ENCODE data around the gene TM9SF2. TPM values are rescaled to one million over a fixed set of nuclear protein-coding genes. Genes with fewer than 3 reads are reported as not detected.

Gene TM9SF2
- polyA plus RNA-seq, 2 of the 4 experiments (the other 2 are of a cell fraction) = 58.8 to 114 TPM

DNA sequence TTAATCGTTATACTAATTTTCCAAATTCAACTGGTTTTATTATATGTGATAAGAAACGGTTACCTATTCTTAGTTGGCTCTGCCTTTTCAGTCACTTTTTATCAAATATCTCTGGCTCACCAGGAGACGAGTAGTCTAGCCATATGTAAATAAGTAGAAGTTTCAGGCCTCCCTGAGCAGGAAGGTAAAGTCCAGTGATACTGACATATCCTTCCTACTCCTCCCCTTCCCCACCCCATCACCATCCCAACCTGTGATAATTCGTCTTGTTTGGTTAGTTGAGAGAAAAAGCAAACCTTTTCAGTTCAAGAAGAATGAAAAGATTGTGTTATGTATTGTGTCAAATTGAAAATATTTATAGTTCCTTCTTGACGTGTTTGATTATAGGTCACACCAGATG is 53.9 kb downstream of the TM9SF2 start:
- H3K4me2 ChIP-seq = no peak overlapping the region
- H3K9me3 ChIP-seq = no peaks in the 10 kb centered on the region
- CTCF ChIA-PET = no interaction called here
- no peak overlapping the region for H3K4me3 ChIP-seq
- TF ChIP-seq, protein P1, sequence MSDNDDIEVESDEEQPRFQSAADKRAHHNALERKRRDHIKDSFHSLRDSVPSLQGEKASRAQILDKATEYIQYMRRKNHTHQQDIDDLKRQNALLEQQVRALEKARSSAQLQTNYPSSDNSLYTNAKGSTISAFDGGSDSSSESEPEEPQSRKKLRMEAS (IDR thresholded peaks at IDR 0.05) = no peak
- TF ChIP-seq, protein P2, sequence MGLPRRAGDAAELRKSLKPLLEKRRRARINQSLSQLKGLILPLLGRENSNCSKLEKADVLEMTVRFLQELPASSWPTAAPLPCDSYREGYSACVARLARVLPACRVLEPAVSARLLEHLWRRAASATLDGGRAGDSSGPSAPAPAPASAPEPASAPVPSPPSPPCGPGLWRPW (IDR thresholded peaks at IDR 0.05) = no peak
- TF ChIP-seq SREBF2 (IDR thresholded peaks at IDR 0.05) (no peak), HEYL (CRISPR knock-in tag; IDR thresholded peaks at IDR 0.05) (no peak), MYC (IDR thresholded peaks at IDR 0.05; ENCODE audit: borderline replicate concordance, low read length) (no peak), JUN (IDR thresholded peaks at IDR 0.05) (no peak), FOSL2 (IDR thresholded peaks at IDR 0.05) (no peak), FOSL2 (CRISPR knock-in tag; IDR thresholded peaks at IDR 0.05) (no peak), RARB (CRISPR knock-in tag; IDR thresholded peaks at IDR 0.05) (no peak), GATA3 (IDR thresholded peaks at IDR 0.05; ENCODE audit: borderline replicate concordance) (no peak), KDM1A (IDR thresholded peaks at IDR 0.05; ENCODE audit: low read depth) (no peak), FOXS1 (CRISPR knock-in tag; IDR thresholded peaks at IDR 0.05) (no peak), POLR2AphosphoS2 (conservative IDR thresholded peaks at IDR 0.05; ENCODE audit: low read length) (no peak), FOSB (CRISPR knock-in tag; IDR thresholded peaks at IDR 0.05) (no peak), TP53 (CRISPR knock-in tag; IDR thresholded peaks at IDR 0.05) (no peak), JUNB (IDR thresholded peaks at IDR 0.05) (no peak), KDM5A (IDR thresholded peaks at IDR 0.05) (no peak)
- TF ChIP-seq, protein P3, sequence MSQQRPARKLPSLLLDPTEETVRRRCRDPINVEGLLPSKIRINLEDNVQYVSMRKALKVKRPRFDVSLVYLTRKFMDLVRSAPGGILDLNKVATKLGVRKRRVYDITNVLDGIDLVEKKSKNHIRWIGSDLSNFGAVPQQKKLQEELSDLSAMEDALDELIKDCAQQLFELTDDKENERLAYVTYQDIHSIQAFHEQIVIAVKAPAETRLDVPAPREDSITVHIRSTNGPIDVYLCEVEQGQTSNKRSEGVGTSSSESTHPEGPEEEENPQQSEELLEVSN (IDR thresholded peaks at IDR 0.05; ENCODE audit: borderline replicate concordance, low read depth) = no peak
- TF ChIP-seq, protein P4, sequence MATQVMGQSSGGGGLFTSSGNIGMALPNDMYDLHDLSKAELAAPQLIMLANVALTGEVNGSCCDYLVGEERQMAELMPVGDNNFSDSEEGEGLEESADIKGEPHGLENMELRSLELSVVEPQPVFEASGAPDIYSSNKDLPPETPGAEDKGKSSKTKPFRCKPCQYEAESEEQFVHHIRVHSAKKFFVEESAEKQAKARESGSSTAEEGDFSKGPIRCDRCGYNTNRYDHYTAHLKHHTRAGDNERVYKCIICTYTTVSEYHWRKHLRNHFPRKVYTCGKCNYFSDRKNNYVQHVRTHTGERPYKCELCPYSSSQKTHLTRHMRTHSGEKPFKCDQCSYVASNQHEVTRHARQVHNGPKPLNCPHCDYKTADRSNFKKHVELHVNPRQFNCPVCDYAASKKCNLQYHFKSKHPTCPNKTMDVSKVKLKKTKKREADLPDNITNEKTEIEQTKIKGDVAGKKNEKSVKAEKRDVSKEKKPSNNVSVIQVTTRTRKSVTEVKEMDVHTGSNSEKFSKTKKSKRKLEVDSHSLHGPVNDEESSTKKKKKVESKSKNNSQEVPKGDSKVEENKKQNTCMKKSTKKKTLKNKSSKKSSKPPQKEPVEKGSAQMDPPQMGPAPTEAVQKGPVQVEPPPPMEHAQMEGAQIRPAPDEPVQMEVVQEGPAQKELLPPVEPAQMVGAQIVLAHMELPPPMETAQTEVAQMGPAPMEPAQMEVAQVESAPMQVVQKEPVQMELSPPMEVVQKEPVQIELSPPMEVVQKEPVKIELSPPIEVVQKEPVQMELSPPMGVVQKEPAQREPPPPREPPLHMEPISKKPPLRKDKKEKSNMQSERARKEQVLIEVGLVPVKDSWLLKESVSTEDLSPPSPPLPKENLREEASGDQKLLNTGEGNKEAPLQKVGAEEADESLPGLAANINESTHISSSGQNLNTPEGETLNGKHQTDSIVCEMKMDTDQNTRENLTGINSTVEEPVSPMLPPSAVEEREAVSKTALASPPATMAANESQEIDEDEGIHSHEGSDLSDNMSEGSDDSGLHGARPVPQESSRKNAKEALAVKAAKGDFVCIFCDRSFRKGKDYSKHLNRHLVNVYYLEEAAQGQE (IDR thresholded peaks at IDR 0.05) = no peak
- TF ChIP-seq, protein P5, sequence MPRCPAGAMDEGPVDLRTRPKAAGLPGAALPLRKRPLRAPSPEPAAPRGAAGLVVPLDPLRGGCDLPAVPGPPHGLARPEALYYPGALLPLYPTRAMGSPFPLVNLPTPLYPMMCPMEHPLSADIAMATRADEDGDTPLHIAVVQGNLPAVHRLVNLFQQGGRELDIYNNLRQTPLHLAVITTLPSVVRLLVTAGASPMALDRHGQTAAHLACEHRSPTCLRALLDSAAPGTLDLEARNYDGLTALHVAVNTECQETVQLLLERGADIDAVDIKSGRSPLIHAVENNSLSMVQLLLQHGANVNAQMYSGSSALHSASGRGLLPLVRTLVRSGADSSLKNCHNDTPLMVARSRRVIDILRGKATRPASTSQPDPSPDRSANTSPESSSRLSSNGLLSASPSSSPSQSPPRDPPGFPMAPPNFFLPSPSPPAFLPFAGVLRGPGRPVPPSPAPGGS (IDR thresholded peaks at IDR 0.05) = no peak
- TF ChIP-seq, protein P6, sequence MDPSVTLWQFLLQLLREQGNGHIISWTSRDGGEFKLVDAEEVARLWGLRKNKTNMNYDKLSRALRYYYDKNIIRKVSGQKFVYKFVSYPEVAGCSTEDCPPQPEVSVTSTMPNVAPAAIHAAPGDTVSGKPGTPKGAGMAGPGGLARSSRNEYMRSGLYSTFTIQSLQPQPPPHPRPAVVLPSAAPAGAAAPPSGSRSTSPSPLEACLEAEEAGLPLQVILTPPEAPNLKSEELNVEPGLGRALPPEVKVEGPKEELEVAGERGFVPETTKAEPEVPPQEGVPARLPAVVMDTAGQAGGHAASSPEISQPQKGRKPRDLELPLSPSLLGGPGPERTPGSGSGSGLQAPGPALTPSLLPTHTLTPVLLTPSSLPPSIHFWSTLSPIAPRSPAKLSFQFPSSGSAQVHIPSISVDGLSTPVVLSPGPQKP (IDR thresholded peaks at IDR 0.05; ENCODE audit: low read depth, low read length) = no peak
- WGBS (ENCODE audit: missing lambda C conversion rate) = 79% methylated on average over 5 of the region's 5 CpGs
- DNase-seq (ENCODE audit: low read depth in 1 of 2, low spot score in 1 of 2) = no peak
- no peaks in the 10 kb centered on the region for H3K4me1 ChIP-seq
- no peak for ATAC-seq
- POLR2A ChIA-PET = no interaction called here
- FAIRE-seq = no peak
- H3K27ac ChIP-seq = no peak overlapping the region

DNA sequence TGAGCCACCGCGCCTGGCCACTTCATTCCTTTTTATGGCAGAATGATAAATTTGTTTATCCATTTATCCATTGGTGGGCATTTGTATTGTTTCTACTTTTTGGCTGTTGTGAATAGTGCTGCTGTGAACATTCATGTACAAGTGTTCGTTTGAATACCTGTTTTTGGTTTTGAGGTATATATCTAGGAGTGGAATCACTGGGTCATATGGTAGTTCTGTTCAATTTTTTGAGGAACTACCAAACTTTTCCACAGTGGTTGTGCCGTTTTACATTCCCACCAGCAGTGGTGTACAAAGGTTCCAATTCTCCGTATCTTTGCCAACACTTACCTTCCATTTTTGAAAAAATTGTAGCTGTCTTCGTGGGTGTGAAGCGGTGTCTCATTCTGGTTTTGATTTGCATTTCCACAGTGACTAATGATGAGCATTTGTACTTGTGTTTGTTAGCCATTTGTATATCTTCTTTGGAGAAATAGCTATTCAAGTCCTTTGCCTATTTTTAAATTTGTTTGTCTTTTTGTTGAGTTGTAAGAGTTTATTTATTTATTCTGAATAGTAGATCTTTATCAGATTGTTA is 55.7 kb downstream of the TM9SF2 start:
- H3K9me3 ChIP-seq = no peaks in the 10 kb centered on the region
- no peak overlapping the region for H3K27ac ChIP-seq
- ChIA-PET POLR2A (no interaction called here), CTCF (no interaction called here)
- TF ChIP-seq MYC (IDR thresholded peaks at IDR 0.05; ENCODE audit: borderline replicate concordance, low read length) (no peak), FOXS1 (CRISPR knock-in tag; IDR thresholded peaks at IDR 0.05) (no peak), RARB (CRISPR knock-in tag; IDR thresholded peaks at IDR 0.05) (no peak), HOXA7 (CRISPR knock-in tag; IDR thresholded peaks at IDR 0.05) (no peak)
- TF ChIP-seq, protein P7, sequence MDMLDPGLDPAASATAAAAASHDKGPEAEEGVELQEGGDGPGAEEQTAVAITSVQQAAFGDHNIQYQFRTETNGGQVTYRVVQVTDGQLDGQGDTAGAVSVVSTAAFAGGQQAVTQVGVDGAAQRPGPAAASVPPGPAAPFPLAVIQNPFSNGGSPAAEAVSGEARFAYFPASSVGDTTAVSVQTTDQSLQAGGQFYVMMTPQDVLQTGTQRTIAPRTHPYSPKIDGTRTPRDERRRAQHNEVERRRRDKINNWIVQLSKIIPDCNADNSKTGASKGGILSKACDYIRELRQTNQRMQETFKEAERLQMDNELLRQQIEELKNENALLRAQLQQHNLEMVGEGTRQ (IDR thresholded peaks at IDR 0.05) = no peak
- TF ChIP-seq, protein P6 (IDR thresholded peaks at IDR 0.05; ENCODE audit: low read depth, low read length) = no peak
- TF ChIP-seq, protein P2 (IDR thresholded peaks at IDR 0.05) = no peak
- no peak for DNase-seq (ENCODE audit: low read depth in 1 of 2, low spot score in 1 of 2)
- no peak for ATAC-seq
- FAIRE-seq = no peak
- H3K4me3 ChIP-seq = no peak overlapping the region
- H3K4me1 ChIP-seq = no peaks in the 10 kb centered on the region
- H3K4me2 ChIP-seq = no peak overlapping the region
- 92% methylated on average over 7 of the region's 7 CpGs for WGBS (ENCODE audit: missing lambda C conversion rate)
